Peyer's patch (tissue), 4 donors: Measurements from ENCODE around the gene SOX1. TPM values are rescaled to one million over a fixed set of nuclear protein-coding genes. Genes with fewer than 3 reads are reported as not detected.

Experiments
- DNase-seq, 3 donors: peaks; one replicate each; pipeline ENCODE4 v3.0.0-alpha.2; 2017 to 2019
- H3K27ac ChIP-seq, 4 donors: fragments of 200-600 bp; sonication (generic); one replicate each; pipeline ENCODE4 v1.5.1; 2016 to 2019
- H3K27me3 ChIP-seq, 2 donors: fragments of 200-600 bp; sonication (generic); one replicate each; pipeline ENCODE4 v1.5.1; 2019
- H3K36me3 ChIP-seq, 3 donors: fragments of 200-600 bp; sonication (generic); one replicate each; pipeline ENCODE4 v1.5.1; 2016 to 2019
- H3K4me1 ChIP-seq, 4 donors: fragments of 200-600 bp; sonication (generic); one replicate each; pipeline ENCODE4 v1.5.1; 2016 to 2019
- H3K4me3 ChIP-seq, 4 donors: fragments of 200-600 bp; sonication (generic); 1 replicate in 3 of 4; 2 replicates in 1 of 4; pipeline ENCODE4 v1.5.1; 2016 to 2019; ENCODE audit warnings: mild to moderate bottlenecking in 1 of 4
- H3K9me3 ChIP-seq, 4 donors: fragments of 200-600 bp; sonication (generic); one replicate each; pipeline ENCODE4 v1.5.1; 2016 to 2019; ENCODE audit warnings: mild to moderate bottlenecking in 1 of 4
- POLR2A ChIP-seq, 2 donors: fragments of 450-650 bp; IDR thresholded peaks; one replicate each; pipeline ENCODE4 v1.5.1; 2017; ENCODE audit warnings: antibody characterized with exemption in 2 of 2, mild to moderate bottlenecking in 2 of 2, moderate library complexity in 2 of 2
- total RNA-seq, 4 donors: library from RNA; depleted of rRNA; stranded (reverse); fragments of >200 nt; gene quantifications; one replicate each; pipeline ENCODE4 v1.1.0, GENCODE V29; 2016
- TF ChIP-seq, protein P1 (sequence below), 6 experiments: fragments of 450-650 bp in 4 of 6; fragments of 200-600 bp in 2 of 6; sonication (generic) in 1 of 6; IDR thresholded peaks; one replicate each; pipeline ENCODE4 v1.5.1; 2017 to 2019; ENCODE audit warnings: antibody characterized with exemption in 6 of 6, mild to moderate bottlenecking in 3 of 6, moderate library complexity in 1 of 6

SOX1 gene
- total RNA-seq, 4 donors from 2014 or later, result not detected

DNA sequence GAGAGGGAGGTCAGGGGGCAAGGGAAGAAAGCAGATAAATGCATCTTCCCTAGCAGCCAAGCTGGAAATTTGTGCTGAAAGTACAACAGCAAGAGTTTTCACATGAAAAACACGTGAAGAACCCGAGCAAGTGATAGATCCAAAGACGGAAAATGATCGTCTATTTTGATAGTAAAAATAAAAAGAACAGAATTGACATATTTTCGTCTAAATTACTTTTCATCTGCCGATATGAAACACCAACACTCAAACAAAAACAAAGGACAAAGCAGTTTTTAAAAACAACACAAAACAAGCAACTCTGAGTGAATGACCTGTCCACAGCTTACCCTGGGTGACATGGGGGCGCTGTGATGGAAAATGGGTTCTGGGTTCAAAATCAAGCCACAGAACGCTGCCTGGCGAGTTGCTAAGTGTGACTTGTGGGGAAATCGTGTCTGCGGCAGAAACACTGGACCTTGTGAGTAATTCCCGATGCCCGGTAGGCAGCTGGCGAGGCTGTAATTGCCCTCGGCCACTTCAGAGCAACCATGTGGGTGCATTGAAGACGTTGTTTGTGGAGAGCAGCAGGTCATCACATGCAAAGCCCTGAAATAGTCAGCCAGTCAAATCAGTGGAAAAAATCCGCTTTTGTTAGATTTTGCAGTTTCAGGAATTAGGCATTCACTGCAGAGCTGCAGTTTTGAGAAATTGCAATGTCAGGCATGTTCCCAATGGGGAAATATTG lies 7.4 kb downstream of the SOX1 start:
- TF ChIP-seq, protein P1, sequence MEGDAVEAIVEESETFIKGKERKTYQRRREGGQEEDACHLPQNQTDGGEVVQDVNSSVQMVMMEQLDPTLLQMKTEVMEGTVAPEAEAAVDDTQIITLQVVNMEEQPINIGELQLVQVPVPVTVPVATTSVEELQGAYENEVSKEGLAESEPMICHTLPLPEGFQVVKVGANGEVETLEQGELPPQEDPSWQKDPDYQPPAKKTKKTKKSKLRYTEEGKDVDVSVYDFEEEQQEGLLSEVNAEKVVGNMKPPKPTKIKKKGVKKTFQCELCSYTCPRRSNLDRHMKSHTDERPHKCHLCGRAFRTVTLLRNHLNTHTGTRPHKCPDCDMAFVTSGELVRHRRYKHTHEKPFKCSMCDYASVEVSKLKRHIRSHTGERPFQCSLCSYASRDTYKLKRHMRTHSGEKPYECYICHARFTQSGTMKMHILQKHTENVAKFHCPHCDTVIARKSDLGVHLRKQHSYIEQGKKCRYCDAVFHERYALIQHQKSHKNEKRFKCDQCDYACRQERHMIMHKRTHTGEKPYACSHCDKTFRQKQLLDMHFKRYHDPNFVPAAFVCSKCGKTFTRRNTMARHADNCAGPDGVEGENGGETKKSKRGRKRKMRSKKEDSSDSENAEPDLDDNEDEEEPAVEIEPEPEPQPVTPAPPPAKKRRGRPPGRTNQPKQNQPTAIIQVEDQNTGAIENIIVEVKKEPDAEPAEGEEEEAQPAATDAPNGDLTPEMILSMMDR (IDR thresholded peaks at IDR 0.05), result no peak
- no peak for TF ChIP-seq POLR2A (IDR thresholded peaks at IDR 0.05)
- no peak for DNase-seq
- peaks cover 0 to 54% of the 10 kb centered on the region in 2 donors for H3K27me3 ChIP-seq

DNA sequence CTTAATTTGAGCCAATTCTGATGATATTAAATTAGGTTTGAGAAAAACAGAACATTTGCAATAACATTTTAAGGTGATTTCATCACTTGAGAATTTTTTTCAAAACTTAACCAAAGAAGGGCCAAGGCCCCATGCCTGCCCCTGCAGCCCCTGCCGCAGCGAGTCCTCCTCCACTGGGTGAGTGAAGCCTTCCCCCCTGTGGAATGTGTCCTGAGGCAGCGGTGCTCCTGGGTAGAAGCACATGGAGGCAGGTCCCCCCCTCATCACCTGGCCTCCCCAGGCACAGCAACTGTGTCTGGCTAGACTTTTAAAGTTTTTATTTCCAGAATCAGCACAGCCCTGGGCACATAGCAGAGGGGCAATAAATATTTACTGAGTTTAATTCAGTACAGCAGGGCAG lies 10.8 kb downstream of the SOX1 start:
- DNase-seq, result no peak
- TF ChIP-seq, protein P1 (IDR thresholded peaks at IDR 0.05), result no peak
- no peak for TF ChIP-seq POLR2A (IDR thresholded peaks at IDR 0.05)
- peaks cover 0 to 8% (median 0%) of the 10 kb centered on the region in 4 donors for H3K4me1 ChIP-seq
- peaks cover 0 to 4% (median 0%) of the 10 kb centered on the region in 4 donors for H3K9me3 ChIP-seq
- no peak overlapping the region for H3K27ac ChIP-seq
- no peak overlapping the region for H3K4me3 ChIP-seq
- H3K27me3 ChIP-seq, result peaks cover 0 to 24% of the 10 kb centered on the region in 2 donors
- no peaks in the 10 kb centered on the region for H3K36me3 ChIP-seq

More for the DNA sequence above, 7.4 kb downstream of the SOX1 start:
- no peaks in the 10 kb centered on the region for H3K36me3 ChIP-seq
- H3K9me3 ChIP-seq, result peaks cover 0 to 9% (median 0%) of the 10 kb centered on the region in 4 donors
- H3K4me3 ChIP-seq, result no peak overlapping the region
- peaks cover 0 to 15% (median 0%) of the 10 kb centered on the region in 4 donors for H3K4me1 ChIP-seq
- no peak overlapping the region for H3K27ac ChIP-seq

DNA sequence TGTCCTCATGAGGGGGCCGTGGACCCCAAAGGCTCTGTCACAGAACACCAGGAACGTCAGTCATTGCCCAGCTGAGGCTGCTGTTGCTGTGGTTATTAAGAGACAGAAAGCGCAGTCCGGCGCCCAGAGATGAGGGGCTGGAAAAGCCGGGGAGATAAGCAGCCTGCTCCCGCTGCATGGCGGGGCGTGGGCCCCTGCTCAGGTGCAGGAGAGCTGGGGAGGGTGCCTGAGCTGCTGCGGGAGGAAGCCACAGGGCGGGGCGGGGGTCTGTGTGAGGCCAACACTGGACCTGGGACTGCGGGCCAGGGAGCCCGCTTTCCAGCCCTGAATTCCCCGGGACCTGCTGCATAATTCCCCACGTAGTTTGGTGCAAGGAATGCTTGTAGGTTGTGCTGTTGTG lies 11.3 kb downstream of the SOX1 start:
- Histone ChIP-seq H3K36me3 (no peaks in the 10 kb centered on the region), H3K27ac (no peak overlapping the region), H3K9me3 (peaks cover 0 to 2% (median 0%) of the 10 kb centered on the region in 4 donors), H3K27me3 (peaks cover 0 to 19% of the 10 kb centered on the region in 2 donors), H3K4me1 (peaks cover 0 to 5% (median 0%) of the 10 kb centered on the region in 4 donors), H3K4me3 (no peak overlapping the region)
- TF ChIP-seq, protein P1 (IDR thresholded peaks at IDR 0.05), result no peak
- TF ChIP-seq POLR2A (IDR thresholded peaks at IDR 0.05), result no peak
- no peak for DNase-seq

DNA sequence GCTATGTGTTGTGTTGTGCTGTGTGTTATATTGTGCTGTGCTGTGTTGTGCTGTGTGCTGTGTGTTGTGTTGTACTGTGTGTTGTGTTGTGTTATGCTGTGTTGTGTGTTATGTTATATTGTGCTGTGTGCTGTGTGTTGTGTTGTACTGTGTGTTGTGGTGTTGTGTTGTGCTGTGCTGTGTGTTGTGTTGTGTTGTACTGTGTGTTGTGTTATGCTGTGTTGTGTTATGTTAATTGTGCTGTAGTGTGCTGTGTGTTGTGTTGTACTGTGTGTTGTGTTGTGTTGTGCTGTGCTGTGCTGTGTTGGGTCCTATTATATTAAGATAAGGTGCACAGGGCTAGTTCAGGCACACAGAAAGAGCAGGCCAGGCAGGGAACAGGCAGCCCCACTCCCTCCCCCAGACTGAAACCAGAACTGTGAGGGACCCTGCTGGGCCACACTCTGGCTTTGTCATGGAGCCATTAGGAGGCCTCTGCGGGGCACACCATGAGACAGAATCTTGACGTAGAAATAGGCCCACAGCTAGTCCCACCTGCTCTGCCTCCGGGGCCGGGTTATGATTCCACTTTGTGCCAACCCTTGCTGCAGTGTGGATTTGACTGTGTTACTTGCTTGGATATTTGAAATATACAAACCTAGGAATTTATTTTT lies 12.1 kb downstream of the SOX1 start:
- TF ChIP-seq, protein P1 (IDR thresholded peaks at IDR 0.05), result no peak
- H3K4me1 ChIP-seq, result no peaks in the 10 kb centered on the region
- no peak overlapping the region for H3K27ac ChIP-seq
- peaks cover 0 to 11% of the 10 kb centered on the region in 2 donors for H3K27me3 ChIP-seq
- DNase-seq, result no peak
- H3K4me3 ChIP-seq, result no peak overlapping the region
- no peaks in the 10 kb centered on the region for H3K9me3 ChIP-seq
- no peaks in the 10 kb centered on the region for H3K36me3 ChIP-seq

DNA sequence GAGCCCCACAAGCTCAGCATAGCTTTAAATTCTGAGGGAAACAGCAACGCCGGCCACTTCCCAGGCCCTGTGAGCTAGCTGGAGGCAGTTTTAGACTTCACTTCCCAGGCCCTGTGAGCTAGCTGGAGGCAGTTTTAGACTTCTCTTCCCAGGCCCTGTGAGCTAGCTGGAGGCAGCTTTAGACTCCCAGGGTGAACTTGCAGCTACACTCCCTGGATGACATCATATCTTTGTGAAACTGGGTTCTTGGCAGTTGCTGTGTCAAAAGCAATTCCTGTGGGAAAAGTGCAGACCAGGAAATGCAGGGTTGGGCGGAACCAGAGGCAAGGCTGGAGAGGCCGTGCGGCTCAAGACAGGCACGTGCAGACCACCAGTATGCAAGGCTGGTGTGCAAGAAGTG lies 12.7 kb downstream of the SOX1 start:
- H3K36me3 ChIP-seq, result no peaks in the 10 kb centered on the region
- H3K9me3 ChIP-seq, result peaks cover 0 to 4% (median 0%) of the 10 kb centered on the region in 4 donors
- no peak overlapping the region for H3K4me3 ChIP-seq
- no peaks in the 10 kb centered on the region for H3K4me1 ChIP-seq
- no peak for DNase-seq
- H3K27me3 ChIP-seq, result peaks cover 0 to 9% of the 10 kb centered on the region in 2 donors
- no peak for TF ChIP-seq POLR2A (IDR thresholded peaks at IDR 0.05)
- TF ChIP-seq, protein P1 (IDR thresholded peaks at IDR 0.05), result no peak
- no peak overlapping the region for H3K27ac ChIP-seq
